Measurements from ENCODE around the gene MINDY4.
A peak's percentile ranks its signal among the peaks of the same experiment; 100 is the strongest.

MINDY4 gene

DNA sequence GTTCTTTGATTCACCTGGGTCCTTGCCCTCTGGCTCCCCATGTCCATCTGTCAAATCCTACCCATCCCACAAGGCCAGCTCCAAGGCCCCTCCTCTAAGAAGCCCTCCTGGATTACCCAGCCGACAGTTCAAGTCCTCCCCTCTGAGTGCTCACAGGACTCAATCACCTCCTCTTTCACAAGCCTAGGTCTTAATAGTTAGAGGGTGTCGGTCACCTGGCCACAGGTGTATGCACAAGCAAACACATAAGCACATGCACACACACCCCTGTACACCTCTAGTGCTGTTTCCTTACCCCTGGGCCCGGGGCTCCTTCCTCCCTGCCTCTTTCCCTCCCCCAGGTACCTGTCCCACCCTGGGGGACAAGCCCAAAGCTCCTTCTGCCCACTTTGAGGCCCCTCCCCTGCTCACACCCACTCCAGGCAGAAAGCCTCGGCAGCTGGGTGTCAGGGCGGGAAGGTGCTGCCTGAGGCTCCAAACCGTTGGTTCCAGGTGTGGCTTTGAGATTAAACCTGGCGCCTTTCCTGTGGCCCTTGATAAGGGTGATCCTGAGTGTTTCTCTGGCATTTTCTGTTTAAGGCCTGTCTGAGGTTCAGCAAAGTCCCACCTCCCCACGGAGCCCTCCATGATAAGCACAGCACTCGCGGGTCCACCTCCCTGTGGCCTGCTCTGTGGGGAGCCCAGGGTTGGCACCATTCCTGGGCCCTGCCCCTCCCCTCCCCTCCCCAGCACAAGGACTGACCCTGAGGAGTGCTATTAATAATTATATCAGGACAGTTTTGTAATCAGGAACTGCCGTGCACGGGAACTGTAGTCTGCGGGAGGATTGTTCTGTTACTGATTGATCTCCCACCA lies 125.8 kb downstream of the MINDY4 start:
- no peak for FAIRE-seq
- no peak for DNase-seq (ENCODE audit: insufficient read length, low spot score)

DNA sequence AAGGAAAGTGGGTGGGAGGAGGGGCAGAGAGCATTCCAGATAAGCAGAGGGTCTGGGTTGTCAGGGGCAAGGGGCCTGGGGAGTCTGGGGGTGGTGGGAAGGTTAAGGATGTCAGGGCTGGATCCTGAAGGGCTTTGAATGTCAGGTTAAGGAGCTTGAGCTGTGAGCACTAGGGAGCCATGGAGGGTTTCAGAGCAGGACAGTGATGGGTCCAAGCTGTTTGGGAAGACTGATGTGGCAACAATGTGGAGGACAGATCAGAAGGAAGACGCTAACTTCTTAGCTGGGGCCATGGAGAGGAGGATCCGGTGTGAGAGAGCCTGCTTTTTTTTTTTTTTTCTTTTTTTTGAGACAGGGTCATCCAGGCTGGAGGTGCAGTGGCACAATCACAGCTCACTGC lies 126.6 kb downstream of the MINDY4 start:
- DNase-seq (ENCODE audit: insufficient read length, low spot score), result no peak
- no peak for FAIRE-seq

- no peak for FAIRE-seq
- no peak for DNase-seq (ENCODE audit: insufficient read length, low spot score)
Measured at GRCh38 chr7:30898411-30898810, 127.2 kb downstream of the MINDY4 start.

DNA sequence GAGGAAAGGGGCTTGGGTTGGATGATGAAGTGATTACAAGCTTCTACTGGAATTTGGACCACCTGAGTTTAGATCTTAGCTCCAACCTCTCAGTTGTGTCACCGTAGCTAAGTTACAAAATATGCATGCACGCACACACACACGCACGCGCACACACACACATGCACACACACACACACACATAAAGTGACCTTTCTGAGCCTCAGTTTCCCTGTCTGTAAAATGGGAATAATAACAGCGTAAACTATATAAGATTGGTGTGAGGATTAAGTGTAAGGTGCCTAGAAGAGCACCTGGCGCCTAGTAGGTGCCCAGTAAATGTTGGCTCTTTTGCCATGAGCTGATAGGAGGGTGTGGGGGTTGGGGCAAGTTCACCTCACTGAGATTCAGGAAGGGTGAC lies 127.8 kb downstream of the MINDY4 start:
- DNase-seq (ENCODE audit: insufficient read length, low spot score) (no peak), FAIRE-seq (no peak)

GRCh38 chr7:30899630-30900029 lies 128.4 kb downstream of the MINDY4 start:
- FAIRE-seq (no peak), DNase-seq (ENCODE audit: insufficient read length, low spot score) (no peak)

DNA sequence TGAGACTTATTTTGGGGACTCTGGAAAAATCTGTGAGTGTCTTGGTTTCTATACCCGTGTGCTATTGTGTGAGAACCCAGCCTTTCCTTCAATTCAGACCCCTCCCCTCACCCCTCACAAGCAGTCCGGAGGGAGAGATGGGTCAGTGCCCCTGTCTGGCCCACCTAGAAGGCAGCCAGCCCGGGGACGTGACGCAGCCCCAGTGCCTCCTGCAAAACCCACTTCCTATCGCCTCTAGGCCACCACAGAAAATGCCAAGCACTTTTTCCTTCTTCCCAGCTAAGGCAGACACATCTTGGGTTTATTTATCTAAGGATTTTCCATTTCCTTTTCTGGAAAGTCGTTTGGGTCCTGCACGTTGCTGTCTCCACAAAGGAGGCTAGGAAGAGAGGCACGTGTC lies 128.8 kb downstream of the MINDY4 start:
- FAIRE-seq (no peak), DNase-seq (ENCODE audit: insufficient read length, low spot score) (no peak)

- no peak for DNase-seq (ENCODE audit: insufficient read length, low spot score)
- no peak for FAIRE-seq
Measured at GRCh38 chr7:30900803-30901362, 129.7 kb downstream of the MINDY4 start.

DNA sequence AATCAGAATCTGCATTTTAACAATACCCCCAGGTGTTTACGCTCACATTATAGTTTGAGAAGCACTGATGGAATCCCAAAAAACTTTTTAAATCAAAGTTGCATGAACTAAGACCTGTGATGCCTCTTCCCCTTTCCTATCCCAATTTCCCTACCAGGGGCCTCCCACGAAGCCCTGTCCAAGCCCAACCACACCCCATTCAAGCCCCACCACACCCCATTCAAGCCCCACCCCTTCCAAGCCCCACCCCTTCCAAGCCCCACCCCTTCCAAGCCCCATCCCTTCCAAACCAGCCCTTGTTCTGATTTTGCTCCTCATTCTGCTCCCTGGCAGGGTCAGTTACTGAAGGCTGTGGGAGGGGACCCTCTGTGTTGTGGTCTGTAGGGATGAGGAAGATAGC lies 130.6 kb downstream of the MINDY4 start:
- FAIRE-seq (no peak), DNase-seq (ENCODE audit: insufficient read length, low spot score) (no peak)

- DNase-seq (ENCODE audit: insufficient read length, low spot score) (no peak), FAIRE-seq (no peak)
Measured at GRCh38 chr7:30902466-30902865, 131.2 kb downstream of the MINDY4 start.

DNA sequence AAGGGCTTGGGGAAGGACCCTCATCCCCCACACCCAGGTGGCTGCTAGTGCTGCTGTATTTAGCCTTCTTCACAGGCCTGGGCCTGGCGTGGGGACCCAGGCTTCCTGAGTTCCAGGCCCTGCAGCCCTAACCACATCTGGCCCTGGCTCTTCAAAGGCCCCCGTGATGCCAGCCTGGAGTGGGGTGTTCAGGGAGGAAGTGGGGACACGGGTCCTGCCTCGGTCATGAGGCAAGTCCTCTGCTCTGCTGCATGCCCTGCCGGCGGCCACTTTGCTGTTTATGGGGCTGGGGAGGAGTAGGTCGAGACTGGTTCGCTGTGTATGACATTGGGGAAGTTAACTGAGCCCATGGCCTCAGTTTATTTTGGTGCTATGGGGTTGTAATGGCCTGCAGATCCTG lies 131.9 kb downstream of the MINDY4 start:
- DNase-seq (ENCODE audit: insufficient read length, low spot score) (no peak), FAIRE-seq (no peak)

DNA sequence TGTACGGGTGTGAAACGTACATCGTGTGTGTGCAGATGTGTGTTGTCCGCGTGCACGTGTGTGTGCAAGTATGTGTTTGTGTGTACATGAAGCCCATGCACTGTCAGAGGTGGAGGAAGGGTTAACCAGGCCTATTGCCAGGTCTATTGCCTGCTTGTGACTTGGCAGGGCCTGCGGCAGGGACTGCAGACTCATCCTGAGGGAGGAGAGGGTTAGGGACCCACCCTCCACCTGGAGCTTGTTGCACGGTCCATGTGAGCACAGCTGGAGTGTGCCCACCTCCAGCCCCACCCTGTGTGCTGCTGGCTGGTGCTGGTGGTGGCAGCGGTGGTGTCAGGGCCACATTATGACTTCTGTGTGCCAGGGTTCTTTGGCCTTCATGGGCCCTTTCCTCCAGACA lies 133.3 kb downstream of the MINDY4 start:
- DNase-seq (ENCODE audit: insufficient read length, low spot score), result no peak
- FAIRE-seq, result peak; percentile 94

GRCh38 chr7:30905078-30906012 lies 134.1 kb downstream of the MINDY4 start:
- no peak for FAIRE-seq

DNA sequence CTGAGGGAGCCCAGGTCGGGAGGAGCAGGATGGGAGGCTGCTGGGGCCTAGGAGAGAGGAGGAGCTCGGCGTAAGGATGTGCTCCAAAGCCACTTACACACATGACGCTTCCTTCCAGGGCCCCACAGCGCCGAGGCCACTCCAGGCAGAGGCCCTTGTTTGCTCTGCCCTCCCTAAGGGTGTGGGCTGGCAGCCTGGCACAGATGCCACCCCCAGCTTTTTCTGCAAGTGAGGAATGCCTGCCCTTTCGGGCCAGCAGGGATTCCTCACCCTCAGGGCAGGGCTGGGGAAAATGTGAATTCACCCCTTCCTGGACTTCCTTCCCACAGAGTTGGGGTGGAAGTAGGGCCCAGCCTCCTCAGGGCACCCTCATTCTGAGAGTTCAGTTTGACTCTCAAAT lies 134.8 kb downstream of the MINDY4 start:
- DNase-seq (ENCODE audit: insufficient read length, low spot score) (no peak), FAIRE-seq (no peak)

More at GRCh38 chr7:30905078-30906012, 134.1 kb downstream of the MINDY4 start:
- DNase-seq (ENCODE audit: insufficient read length, low spot score), result no peak

DNA sequence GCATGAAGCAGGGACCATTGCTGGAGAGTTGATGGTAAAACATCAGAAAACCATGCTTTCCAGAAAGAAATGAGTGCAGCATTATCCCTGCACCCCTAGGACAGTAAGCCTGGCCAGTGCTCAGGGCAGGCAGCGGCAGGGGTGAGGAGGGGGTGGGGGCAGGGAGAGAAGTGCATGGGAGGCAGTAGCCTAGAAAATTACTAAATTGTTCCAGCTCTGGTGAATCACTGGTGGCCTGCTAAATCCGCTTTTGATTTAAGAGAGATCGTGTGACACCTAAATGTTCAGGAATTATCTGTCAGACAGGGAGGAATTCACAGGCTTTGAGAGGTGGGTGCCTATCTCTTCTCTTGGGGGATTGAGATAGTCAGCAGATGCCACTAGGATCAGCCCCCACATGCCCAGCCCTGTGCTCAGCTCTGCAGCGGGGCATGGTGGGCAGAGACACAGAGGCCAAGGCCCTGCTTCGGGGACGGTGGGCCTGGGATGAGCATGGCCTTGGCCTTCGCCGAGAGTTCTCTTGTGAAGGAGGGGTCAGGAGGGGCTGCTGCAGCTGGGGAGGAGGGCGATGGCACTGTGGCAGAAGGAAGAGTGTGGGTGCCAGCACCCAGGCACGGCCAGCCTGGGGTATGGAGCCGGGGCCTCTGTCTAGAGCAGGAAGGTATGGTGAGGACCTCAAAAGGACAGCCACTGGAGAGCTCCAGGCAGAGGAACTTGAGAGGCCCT lies 135.5 kb downstream of the MINDY4 start:
- DNase-seq (ENCODE audit: insufficient read length, low spot score) (no peak), FAIRE-seq (no peak)

DNA sequence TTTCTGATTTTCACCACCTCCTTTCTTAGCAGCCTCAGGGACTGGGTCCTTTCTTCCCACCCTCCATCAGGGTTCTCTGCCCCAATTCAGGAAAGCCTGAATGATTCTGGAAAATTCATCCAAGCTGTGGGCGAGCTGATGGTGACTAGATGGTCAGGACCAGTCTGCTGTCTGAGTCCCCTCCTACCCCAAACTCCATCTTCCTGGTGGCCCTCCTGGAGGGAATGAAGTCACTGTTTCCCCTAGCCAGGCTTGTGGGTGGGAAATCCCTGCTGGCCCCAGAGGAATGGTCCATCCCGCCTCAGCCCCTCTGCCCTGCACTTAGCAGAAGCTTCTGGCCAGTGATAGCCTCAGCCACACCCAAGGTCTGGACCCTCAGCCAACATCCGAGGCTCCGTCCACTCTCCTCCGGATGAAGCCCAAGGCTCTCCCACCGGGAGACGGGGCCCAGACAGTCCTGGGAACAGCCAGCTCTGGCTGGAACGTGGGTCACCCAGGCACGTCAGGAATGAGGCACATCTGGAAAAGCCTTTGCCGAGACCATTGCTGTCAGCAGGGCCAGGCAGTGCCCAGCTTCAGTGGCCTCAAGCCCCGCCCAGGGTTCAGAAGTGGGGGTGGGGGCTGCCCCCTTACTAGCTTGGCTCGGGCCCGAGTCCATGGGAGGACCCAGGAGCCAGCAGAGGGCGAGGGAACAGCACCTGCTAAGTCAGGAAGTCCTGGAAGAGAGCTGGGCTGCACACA lies 136.5 kb downstream of the MINDY4 start:
- no peak for FAIRE-seq
- no peak for DNase-seq (ENCODE audit: insufficient read length, low spot score)

- DNase-seq (ENCODE audit: insufficient read length, low spot score) (no peak), FAIRE-seq (no peak)
Measured at GRCh38 chr7:30908681-30909080, 137.5 kb downstream of the MINDY4 start.

DNA sequence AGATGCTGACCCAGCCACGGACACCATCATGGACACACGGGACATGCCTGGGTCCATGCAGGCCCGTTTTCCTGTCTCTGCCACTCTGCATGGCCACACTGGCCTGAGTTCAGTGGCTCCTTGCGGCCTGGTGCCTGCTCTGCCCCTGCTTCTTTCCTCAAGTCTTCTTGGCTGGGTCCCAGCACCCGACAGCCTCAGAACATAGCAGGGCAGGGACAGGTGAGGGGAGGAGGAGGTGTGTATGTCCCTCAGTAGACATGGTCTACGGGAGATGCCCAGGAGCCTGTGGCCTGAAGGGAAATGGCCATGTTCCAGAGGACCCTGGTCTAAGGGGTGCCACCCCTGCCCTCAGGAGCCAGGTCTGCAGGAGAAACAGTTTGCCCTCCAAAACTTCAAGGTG lies 138.2 kb downstream of the MINDY4 start:
- FAIRE-seq (no peak), DNase-seq (ENCODE audit: insufficient read length, low spot score) (no peak)

DNA sequence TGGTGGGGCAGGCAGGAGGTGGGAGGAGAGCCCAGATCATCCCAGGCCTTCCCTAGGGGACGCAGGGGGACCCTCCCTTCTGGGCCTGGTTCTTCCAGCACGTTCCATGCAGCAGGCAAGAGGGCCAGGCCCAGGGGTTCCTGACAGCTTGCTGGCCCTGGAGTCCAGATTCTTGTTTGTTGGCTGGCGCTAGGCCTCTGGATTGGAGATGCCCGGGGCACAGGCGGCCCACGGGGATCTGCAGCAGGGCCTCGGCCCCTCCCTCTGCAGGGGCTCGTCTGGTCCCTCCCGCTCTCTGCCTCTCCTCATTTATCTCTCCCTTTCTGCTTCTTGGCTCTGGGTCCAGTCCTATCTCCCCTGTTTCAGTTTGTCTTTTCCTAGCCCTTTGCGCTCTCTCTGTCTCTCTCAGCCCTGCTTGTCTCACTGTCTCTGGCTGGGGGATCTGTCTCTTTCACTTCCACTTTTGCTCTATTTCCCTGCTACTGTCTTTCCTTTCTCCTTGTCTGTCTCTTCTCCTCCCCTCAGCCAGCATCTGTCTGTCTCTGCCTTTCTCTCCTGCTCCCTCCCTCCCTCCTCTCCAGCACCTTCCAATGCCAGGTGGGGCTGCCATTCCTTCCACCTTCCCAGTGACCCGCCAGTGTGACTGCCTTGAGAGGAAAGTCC lies 139.3 kb downstream of the MINDY4 start:
- FAIRE-seq (no peak), DNase-seq (ENCODE audit: insufficient read length, low spot score) (no peak)

- FAIRE-seq (no peak), DNase-seq (ENCODE audit: insufficient read length, low spot score) (no peak)
Measured at GRCh38 chr7:30911133-30911532, 139.9 kb downstream of the MINDY4 start.
